Parathyroid adenoma (tissue), 2 donors: Measurements from ENCODE around the gene MRO.

Source experiments
- H2AFZ ChIP-seq: fragments of 300-600 bp; sonication (generic); one replicate; pipeline ENCODE4 v1.7.0; 2017; ENCODE audit warnings: antibody characterized with exemption, mild to moderate bottlenecking
- H3K27ac ChIP-seq: fragments of 300-600 bp; sonication (generic); one replicate; pipeline ENCODE4 v1.7.0; 2017
- H3K27me3 ChIP-seq: fragments of 300-600 bp; sonication (generic); one replicate; pipeline ENCODE4 v1.7.0; 2017; ENCODE audit warnings: low read length; ENCODE audit not compliant: control insufficient read depth, insufficient read depth
- H3K36me3 ChIP-seq: fragments of 300-600 bp; sonication (generic); one replicate; pipeline ENCODE4 v1.7.0; 2017; ENCODE audit warnings: low read length; ENCODE audit not compliant: control insufficient read depth, insufficient read depth
- H3K4me1 ChIP-seq: fragments of 300-600 bp; sonication (generic); one replicate; pipeline ENCODE4 v1.7.0; 2017; ENCODE audit warnings: control low read depth
- H3K4me2 ChIP-seq: fragments of 300-600 bp; sonication (generic); one replicate; pipeline ENCODE4 v1.7.0; 2017; ENCODE audit warnings: low read length
- H3K4me3 ChIP-seq: fragments of 300-600 bp; sonication (generic); one replicate; pipeline ENCODE4 v1.7.0; 2017; ENCODE audit warnings: low read depth, low read length
- H3K79me2 ChIP-seq: fragments of 300-600 bp; sonication (generic); one replicate; pipeline ENCODE4 v1.7.0; 2017; ENCODE audit warnings: control low read depth
- H3K9ac ChIP-seq: fragments of 300-600 bp; sonication (generic); one replicate; pipeline ENCODE4 v1.7.0; 2017; ENCODE audit warnings: mild to moderate bottlenecking
- H3K9me3 ChIP-seq: fragments of 300-600 bp; sonication (generic); one replicate; pipeline ENCODE4 v1.7.0; 2017; ENCODE audit warnings: low read length; ENCODE audit not compliant: control insufficient read depth
- CTCF ChIP-seq: fragments of 300-600 bp; sonication (generic); IDR thresholded peaks from one replicate; pipeline ENCODE4 v1.7.0; 2017; ENCODE audit warnings: antibody characterized with exemption, mild to moderate bottlenecking
- donor health status: primary hyperparathyroidism.

MRO gene

DNA sequence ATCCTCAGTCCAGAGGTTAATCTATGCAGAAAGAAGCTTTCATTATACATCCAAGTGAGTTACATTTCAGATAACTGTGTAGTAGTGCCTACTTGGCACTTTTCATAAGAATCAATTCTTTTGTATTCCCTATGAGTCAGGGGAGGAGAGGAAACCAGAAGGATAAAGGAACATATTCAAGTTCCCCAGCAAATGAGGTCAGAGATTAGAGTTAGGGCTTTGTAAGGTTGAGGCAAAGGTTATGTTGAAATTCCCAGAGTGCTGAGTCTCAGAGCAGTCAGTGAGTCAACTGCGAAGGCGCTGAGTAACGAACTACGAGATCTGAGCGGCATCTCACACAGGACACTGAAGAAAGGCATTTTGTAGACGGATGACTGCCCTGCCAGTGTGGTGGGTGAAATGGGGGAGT is 34.1 kb upstream of the MRO start:
- Histone ChIP-seq H3K4me3 (no peak overlapping the region), H3K9me3 (no peaks in the 10 kb centered on the region), H3K36me3 (no peaks in the 10 kb centered on the region), H3K27ac (no peak overlapping the region), H3K4me2 (no peak overlapping the region), H2AFZ (no peak overlapping the region), H3K27me3 (no peaks in the 10 kb centered on the region), H3K79me2 (no peaks in the 10 kb centered on the region), H3K9ac (no peak overlapping the region), H3K4me1 (no peaks in the 10 kb centered on the region)
- TF ChIP-seq CTCF = no peak

DNA sequence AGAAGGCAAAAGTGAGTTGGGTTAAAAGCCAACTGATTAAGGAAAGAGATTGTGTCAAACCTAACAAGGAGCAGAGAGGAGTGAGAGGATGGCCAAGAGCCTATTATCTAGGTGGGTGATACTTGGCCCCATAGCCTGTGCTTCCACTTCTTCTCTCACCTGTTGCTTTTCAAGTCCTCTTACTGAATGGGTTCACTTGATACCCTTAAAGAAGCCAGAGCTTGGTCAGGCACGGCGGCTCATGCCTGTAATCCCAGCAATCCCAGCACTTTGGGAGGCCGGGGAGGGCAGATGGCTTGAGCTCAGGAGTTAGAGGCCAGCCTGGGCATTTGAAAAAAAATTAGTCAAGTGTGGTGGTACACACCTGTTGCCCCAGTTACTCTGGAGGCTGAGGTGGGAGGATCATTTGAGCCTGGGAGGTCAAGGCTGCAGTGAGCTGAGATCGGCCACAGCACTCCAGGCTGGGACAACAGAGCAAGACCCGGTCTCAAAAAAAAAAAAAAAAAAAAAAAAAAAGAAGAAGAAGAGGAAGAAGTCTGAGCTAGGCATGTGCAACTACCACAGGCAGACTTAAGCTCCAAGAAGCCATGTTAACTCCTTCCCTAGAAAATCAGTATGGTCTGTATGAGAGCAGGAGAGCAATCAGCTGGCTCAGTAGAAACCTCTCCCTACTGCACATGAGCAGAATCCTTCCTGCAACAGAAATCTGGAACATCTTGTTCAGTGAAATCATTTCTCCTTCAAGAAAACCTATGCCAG is 30.7 kb upstream of the MRO start:
- no peak overlapping the region for H3K4me3 ChIP-seq
- H3K79me2 ChIP-seq = no peaks in the 10 kb centered on the region
- TF ChIP-seq CTCF = no peak
- H3K4me2 ChIP-seq = no peak overlapping the region
- H2AFZ ChIP-seq = no peak overlapping the region
- no peak overlapping the region for H3K27ac ChIP-seq
- no peaks in the 10 kb centered on the region for H3K36me3 ChIP-seq
- H3K9ac ChIP-seq = no peak overlapping the region
- H3K9me3 ChIP-seq = no peaks in the 10 kb centered on the region
- no peaks in the 10 kb centered on the region for H3K27me3 ChIP-seq
- no peaks in the 10 kb centered on the region for H3K4me1 ChIP-seq

DNA sequence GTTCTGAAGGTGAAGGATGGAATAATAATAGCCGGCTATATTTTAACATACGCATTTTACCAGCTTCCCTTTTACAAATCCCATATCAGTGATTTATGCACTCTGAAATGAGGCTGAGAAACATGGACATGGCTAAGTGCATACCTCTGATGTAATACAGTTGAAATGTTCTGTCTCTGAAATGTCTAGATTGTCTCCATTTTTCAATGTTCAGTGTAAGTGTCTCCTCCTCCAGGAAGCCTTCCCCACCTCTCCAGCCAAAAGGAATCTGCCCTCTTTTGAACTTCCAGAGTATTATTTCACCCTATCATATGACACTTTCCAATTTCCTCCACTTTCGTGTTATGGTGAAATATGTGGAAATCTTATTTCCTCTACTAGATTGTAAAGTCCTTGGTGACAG is 29.6 kb upstream of the MRO start:
- Histone ChIP-seq H3K9me3 (no peaks in the 10 kb centered on the region), H2AFZ (no peak overlapping the region), H3K79me2 (no peaks in the 10 kb centered on the region), H3K9ac (no peak overlapping the region), H3K27ac (no peak overlapping the region), H3K36me3 (no peaks in the 10 kb centered on the region), H3K27me3 (no peaks in the 10 kb centered on the region), H3K4me1 (no peaks in the 10 kb centered on the region), H3K4me2 (no peak overlapping the region), H3K4me3 (no peak overlapping the region)
- TF ChIP-seq CTCF = no peak

DNA sequence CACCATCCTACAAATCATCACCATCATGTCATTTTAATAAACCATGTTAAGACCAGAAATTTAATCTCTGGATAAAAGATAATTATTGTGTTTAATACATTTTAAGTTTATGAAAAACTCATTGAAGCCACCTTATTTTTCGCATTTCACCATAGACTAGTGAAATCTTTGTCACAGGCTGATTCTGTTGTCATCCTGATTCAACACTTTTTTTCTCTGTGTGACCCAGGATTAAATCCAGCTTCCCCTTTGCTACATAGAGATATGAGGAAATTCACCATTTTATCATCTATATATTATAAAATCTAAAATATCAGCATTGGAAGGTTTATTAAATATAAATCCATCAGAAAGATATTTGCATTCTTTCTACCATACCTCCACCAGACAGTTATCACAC is 29.2 kb upstream of the MRO start:
- Histone ChIP-seq H3K9ac (no peak overlapping the region), H3K36me3 (no peaks in the 10 kb centered on the region), H3K79me2 (no peaks in the 10 kb centered on the region), H3K4me3 (no peak overlapping the region), H3K9me3 (no peaks in the 10 kb centered on the region), H3K4me2 (no peak overlapping the region), H3K4me1 (no peaks in the 10 kb centered on the region), H2AFZ (no peak overlapping the region), H3K27me3 (no peaks in the 10 kb centered on the region), H3K27ac (no peak overlapping the region)
- TF ChIP-seq CTCF = no peak

GRCh38 chr18:50848061-50848551 is 28.3 kb upstream of the MRO start:
- H3K79me2 ChIP-seq = no peaks in the 10 kb centered on the region
- H2AFZ ChIP-seq = no peak overlapping the region
- H3K4me2 ChIP-seq = no peak overlapping the region
- no peaks in the 10 kb centered on the region for H3K4me1 ChIP-seq
- H3K9ac ChIP-seq = no peak overlapping the region
- no peaks in the 10 kb centered on the region for H3K36me3 ChIP-seq
- no peak overlapping the region for H3K27ac ChIP-seq
- no peaks in the 10 kb centered on the region for H3K9me3 ChIP-seq
- H3K27me3 ChIP-seq = no peaks in the 10 kb centered on the region
- no peak overlapping the region for H3K4me3 ChIP-seq
- TF ChIP-seq CTCF = no peak
